Measurements from ENCODE around the gene HSFX3. TPM values are rescaled to one million over a fixed set of nuclear protein-coding genes. Genes with fewer than 3 reads are reported as not detected.
"Not testable (repeated sequence)": the region's sequence is repeated elsewhere in the genome, so short reads cannot be mapped to it uniquely, and the experiment has no call there.

The HSFX3 gene
- total RNA-seq, 1 donor from 2014 or later: not detected

- DNase-seq (ENCODE audit: low read depth in 2 of 2): no peak
Measured at GRCh38 chrX:149517308-149517707, 32.4 kb downstream of the HSFX3 start.

DNA sequence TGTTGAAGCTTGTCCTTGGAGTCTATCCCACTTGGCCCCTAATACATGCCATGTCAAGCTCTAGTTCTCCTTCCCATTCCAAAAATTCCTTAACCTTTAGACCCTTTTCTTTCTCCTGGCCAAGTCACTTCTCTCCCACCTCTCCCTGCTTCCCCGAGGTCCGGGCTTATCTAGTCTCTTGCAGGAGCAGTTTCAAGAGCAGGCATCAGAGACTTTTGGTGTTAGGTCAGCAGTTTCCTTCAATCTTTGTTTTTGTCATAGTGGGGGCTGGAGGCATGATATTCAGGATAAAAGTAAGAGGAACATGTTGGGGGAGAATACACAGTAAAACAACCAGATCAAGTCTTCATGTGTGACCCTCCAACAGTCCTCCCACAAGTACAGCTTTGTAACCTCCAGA is 33.1 kb downstream of the HSFX3 start:
- no peak for DNase-seq (ENCODE audit: low read depth in 2 of 2)

- DNase-seq (ENCODE audit: low read depth in 2 of 2): no peak
Measured at GRCh38 chrX:149515954-149516602, 33.6 kb downstream of the HSFX3 start.

DNA sequence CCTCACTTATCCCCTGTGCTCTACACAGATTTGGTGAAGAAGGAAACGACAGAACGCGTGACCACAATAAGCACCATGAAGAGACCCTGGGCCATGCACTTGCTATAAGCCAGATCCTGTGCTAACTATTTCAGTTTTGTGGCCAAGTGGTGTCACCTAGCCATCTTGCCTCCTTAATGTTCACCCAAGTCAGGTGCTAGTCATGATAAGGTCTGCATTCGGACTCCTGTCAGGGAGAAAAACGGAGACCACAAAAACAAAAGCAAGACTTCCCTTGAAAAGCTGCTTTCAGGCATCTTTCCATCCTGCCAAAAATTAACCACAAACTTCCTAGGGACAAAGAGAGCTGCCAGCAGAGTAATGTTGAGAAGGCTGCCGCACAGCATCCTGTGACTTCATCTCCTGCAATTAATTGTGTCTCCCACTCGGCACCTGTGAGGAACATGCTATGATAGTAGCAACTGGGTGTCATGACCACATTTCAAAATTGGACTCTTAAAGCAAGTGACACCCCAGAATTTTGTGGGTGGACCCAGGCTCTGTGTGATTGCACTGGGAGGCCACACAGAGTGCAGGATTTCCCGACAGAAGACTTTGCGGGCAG is 35.8 kb downstream of the HSFX3 start:
- no peak for DNase-seq (ENCODE audit: low read depth in 2 of 2)

- DNase-seq (ENCODE audit: low read depth in 2 of 2): peak in 1 of 2 donors; percentile 63
Measured at GRCh38 chrX:149512225-149512885, 37.4 kb downstream of the HSFX3 start.

GRCh38 chrX:149511081-149511480 is 38.6 kb downstream of the HSFX3 start:
- DNase-seq (ENCODE audit: low read depth in 2 of 2): no peak

DNA sequence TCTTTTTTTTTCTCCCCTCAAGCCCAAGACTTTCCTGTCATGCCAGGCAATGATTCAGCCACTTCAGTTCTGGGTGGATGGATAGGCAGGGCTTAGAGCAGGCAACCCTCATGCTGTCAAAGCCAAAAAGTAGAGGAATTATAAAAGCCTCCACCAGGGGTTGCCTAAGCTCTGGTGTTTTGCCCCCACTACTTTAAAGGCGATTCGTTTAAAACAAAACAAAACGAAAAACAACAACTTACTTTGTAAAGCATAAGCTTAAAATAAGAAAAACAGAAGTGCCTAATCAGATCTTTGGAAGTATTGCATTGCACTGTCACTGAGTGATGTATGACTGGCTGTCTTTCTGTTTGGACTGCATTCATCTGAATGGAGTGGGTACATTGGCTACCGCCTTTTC is 39.3 kb downstream of the HSFX3 start:
- DNase-seq (ENCODE audit: low read depth in 2 of 2): no peak

GRCh38 chrX:149508467-149508866 is 41.3 kb downstream of the HSFX3 start:
- DNase-seq (ENCODE audit: low read depth in 2 of 2): no peak

GRCh38 chrX:149506349-149506748 is 43.4 kb downstream of the HSFX3 start:
- DNase-seq (ENCODE audit: low read depth in 2 of 2): no peak

DNA sequence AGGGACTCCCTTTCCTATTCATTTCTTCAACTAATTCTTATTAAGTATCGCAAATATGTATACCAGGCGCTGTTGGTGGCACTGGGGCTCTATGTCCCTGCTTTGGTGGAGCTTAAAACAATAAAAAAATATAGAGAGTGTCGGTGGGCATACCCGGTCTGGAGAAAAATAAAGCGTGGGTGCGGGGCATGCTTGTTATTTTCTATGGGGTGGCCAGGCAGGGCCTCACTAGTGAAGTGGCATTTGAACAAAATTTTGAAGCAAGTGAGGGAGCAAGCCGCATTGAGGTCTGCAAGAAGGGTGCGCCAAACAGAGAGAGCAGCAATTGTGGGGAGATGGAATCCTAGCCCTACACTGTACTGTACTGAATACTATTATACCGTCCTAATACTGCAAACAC is 44.1 kb downstream of the HSFX3 start:
- no peak for DNase-seq (ENCODE audit: low read depth in 2 of 2)

DNA sequence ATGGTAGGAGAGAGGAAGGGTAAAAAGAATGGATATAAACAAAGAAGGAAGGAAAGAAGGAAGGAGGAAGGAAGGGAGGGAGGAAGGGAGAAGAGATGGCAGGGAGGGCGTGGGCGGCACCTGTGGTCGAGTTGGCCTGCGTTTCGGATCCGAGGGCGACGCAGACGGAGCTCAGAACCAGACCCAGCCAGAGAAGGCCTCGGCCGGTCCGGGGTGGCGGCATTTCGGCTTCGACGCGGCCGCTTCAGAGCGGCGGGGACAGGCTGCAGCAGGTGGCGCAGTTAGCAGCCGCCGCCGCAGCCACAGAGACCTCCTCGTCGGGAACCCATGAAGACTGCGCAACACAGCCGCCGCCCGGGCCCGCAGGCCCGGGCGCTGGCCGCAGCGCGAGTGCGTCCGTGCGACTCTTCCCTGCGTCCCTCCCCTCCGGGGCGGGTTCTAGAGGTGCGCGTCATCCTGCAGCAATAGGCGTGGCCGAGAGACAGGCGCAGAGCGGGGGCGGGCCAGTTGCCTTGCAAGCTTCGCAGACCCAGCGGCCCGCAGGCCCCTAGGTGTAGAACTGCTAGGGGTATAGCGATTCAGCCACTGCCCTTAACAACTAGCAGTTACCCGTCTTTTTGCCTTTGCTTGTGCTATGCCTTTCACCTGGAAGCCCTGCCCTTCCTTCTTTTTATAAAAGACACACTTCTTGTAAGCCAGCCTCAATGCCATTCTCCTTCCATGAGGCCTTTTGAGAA is 44.6 kb downstream of the HSFX3 start, which contains the start of gene IDS:
TSS of gene IDS (minus strand) at position 392 of the 737 bp plus-strand sequence. CDS start at position 223, 169 bp downstream.
- DNase-seq (ENCODE audit: low read depth in 2 of 2): peak; percentile 69 to 87

- DNase-seq (ENCODE audit: low read depth in 2 of 2): peak in 1 of 2 donors; percentile 12
Measured at GRCh38 chrX:149504226-149504914, 45.4 kb downstream of the HSFX3 start.

DNA sequence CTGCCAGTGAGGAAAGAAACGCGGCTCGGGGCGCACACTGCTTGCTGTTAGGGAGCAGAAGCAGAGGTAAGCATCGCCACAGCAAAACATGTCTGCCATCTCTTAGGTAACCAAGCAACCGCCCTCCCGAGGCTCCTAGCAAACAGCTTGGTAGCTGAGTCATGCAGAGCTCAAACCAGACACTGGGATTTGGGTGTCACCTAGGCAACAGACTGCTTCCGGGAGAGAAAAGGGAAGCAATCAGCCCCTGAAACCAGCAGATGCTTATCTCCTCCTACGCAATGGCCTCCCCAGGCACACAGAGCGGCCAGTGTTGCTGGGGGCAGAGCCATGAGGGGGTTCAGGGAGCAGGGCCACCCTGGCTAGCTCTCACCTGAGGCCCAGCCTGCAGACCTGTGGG is 46.3 kb downstream of the HSFX3 start:
- peak in 1 of 2 donors; percentile 74 for DNase-seq (ENCODE audit: low read depth in 2 of 2)

DNA sequence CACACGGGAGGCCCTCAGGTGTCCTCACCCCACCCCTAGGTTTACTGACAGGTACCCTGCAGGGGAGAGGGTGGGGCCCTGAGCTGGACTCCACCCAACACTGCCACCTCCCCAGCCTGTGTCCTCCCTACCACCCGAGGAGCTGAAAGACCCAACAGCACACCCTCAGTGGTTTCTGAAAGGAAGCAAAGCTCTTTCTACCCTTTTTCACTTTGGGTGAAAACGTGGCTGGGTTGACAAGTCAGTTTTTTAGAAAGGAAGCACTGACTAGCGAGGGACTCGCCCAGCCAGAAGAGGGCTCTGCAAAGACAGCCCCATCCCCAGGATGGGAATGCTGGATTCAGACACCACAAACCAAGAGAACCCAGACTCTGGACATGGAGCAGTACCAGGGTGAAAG is 46.8 kb downstream of the HSFX3 start:
- DNase-seq (ENCODE audit: low read depth in 2 of 2): not testable (repeated sequence)

DNA sequence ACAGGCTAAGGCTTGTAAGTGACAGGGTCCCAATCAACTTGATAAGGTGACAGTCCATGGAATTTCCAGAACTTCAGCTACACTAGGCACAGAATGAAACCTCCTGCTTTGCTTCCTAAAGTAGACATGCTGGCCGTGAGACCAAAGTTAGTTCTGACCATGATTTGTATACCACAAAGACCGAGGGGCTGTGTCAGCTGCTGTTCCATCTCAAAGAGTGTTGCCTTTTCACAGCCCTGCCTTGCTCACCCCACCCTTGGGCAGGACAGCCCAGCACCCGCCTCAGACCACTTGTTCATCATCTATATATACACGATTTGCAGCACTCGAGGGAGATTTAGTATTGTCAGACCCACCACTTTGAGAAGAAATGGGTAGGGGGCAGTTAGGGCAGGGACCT is 50.0 kb downstream of the HSFX3 start:
- DNase-seq (ENCODE audit: low read depth in 2 of 2): no peak

DNA sequence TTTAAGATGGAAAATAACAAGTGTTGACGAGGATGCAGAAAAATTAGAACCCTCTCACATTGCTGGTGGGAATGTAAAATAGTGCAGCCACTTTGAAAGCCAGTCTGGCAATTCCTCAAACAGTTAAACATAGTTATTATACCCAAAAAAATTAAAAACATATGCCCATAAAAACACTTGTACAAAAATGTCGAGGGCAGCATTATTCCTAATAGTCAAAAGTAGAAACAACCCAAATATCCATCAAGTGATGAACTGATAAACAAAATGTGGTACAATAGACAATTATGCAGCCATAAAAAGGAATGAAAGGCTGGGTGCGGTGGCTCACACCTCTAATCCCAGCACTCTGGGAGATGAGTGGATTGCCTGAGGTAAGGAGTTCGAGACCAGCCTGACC is 51.0 kb downstream of the HSFX3 start:
- no peak for DNase-seq (ENCODE audit: low read depth in 2 of 2)

Other genes starting within 250 kb of the HSFX3 start
- gene IDS, start 44.6 kb downstream of the HSFX3 start, total RNA-seq: 12.8 and 25.7 TPM in 2 replicates
- gene EOLA1, start 8.9 kb downstream of the HSFX3 start, total RNA-seq: 13.8 and 13.9 TPM in 2 replicates
- not detected in 2 replicates for gene MAGEA9B, start 37.5 kb upstream of the HSFX3 start, total RNA-seq
- gene HSFX2, start 45.4 kb upstream of the HSFX3 start, total RNA-seq: 0.25 and 0.26 TPM in 2 replicates
- 16.9 and 21.2 TPM in 2 replicates for gene TMEM185A, start 81.9 kb upstream of the HSFX3 start, total RNA-seq
- not detected in 2 replicates for gene MAGEA11, start 162.1 kb upstream of the HSFX3 start, total RNA-seq
- 0.26 and 0.63 TPM in 2 replicates for gene HSFX1, start 224.1 kb upstream of the HSFX3 start, total RNA-seq
- not detected in 2 replicates for gene MAGEA9, start 232.0 kb upstream of the HSFX3 start, total RNA-seq

Measured in dermis microvascular lymphatic vessel endothelial cell (primary cell).